Prostate gland (tissue), 2 donors: ENCODE measurements around the gene THAP10.
A peak's percentile ranks its signal among the peaks of the same experiment; 100 is the strongest.

Experiments
- CTCF ChIP-seq, 4 experiments: fragments of 200-600 bp in 2 of 4; fragments of 450-650 bp in 2 of 4; sonication (generic) in 2 of 4; IDR thresholded peaks; 1 replicate in 3 of 4; 2 replicates in 1 of 4; pipeline ENCODE4 v1.5.1; 2016 to 2019; ENCODE audit warnings: antibody characterized with exemption in 4 of 4, mild to moderate bottlenecking in 2 of 4, moderate library complexity in 2 of 4
- POLR2AphosphoS5 ChIP-seq: sonication (generic); formaldehyde crosslinking; IDR thresholded peaks from one replicate; pipeline ENCODE4 v1.6.1; 2017; ENCODE audit warnings: antibody characterized with exemption

DNA sequence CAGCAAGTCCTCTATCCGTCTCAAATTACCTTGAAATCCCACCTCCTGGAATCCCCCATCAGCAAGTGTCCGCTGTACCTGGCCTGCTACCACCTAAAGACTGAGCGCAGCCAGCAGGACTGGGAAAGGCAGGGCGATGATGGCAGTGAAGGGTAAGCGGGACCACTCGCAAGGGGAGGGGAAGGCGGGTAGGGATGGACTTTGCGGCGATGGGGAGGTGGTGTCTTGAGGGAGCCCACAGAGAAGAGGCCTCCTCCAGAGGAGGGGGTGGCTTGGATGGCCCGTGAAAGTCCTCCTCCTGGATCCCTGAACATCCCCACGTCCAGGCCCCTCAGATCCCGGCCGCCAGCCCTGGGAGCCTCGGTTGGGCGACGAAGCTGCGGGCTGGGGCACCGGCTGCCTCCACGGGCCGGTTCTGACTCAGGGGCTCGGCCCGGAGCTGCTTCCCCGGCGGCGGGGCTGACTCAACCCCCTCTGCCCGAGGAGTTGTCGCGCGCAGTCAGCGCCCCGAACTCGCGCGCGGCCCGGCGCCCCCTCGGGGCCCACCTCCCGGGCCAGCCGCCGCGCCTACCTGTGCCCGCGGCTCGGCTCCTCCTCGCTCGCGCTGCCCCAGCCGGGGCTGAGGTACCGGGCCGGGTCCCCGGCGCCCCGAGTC lies 38.8 kb downstream of the THAP10 start:
- TF ChIP-seq POLR2AphosphoS5 (peak; percentile 13), CTCF (IDR thresholded peaks at IDR 0.05) (no peak)
